ENCODE data around the gene FKBP5.
"Not testable (repeated sequence)": the region's sequence is repeated elsewhere in the genome, so short reads cannot be mapped to it uniquely, and the experiment has no call there.

FKBP5 gene

GRCh38 chr6:35723587-35723986, 34.9 kb upstream of the FKBP5 start:
- FAIRE-seq, result no peak

GRCh38 chr6:35722121-35722761, 33.5 kb upstream of the FKBP5 start:
- no peak for FAIRE-seq

- no peak for FAIRE-seq
Observed at GRCh38 chr6:35719830-35720733, 31.4 kb upstream of the FKBP5 start.

GRCh38 chr6:35719404-35719829, 30.7 kb upstream of the FKBP5 start:
- no peak for FAIRE-seq

GRCh38 chr6:35718911-35719381, 30.2 kb upstream of the FKBP5 start:
- FAIRE-seq, result no peak

GRCh38 chr6:35718375-35718736, 29.6 kb upstream of the FKBP5 start:
- no peak for FAIRE-seq

- no peak for FAIRE-seq
Observed at GRCh38 chr6:35717449-35718374, 29.0 kb upstream of the FKBP5 start.

GRCh38 chr6:35716798-35717197, 28.1 kb upstream of the FKBP5 start:
- FAIRE-seq, result no peak

- no peak for FAIRE-seq
Observed at GRCh38 chr6:35713006-35713767, 24.5 kb upstream of the FKBP5 start.

- no peak for FAIRE-seq
Observed at GRCh38 chr6:35711731-35712130, 23.0 kb upstream of the FKBP5 start.

GRCh38 chr6:35710241-35710847, 21.6 kb upstream of the FKBP5 start:
- FAIRE-seq, result no peak

GRCh38 chr6:35708585-35708984, 19.9 kb upstream of the FKBP5 start:
- FAIRE-seq, result no peak

GRCh38 chr6:35707714-35708407, 19.1 kb upstream of the FKBP5 start:
- no peak for FAIRE-seq

GRCh38 chr6:35706468-35706867, 17.8 kb upstream of the FKBP5 start:
- no peak for FAIRE-seq

- no peak for FAIRE-seq
Observed at GRCh38 chr6:35703554-35703953, 14.8 kb upstream of the FKBP5 start.

GRCh38 chr6:35698858-35699257, 10.1 kb upstream of the FKBP5 start:
- no peak for FAIRE-seq

GRCh38 chr6:35698430-35698829, 9.7 kb upstream of the FKBP5 start:
- FAIRE-seq, result not testable (repeated sequence)

GRCh38 chr6:35694462-35694861, 5.7 kb upstream of the FKBP5 start:
- no peak for FAIRE-seq

GRCh38 chr6:35691027-35691824, 2.5 kb upstream of the FKBP5 start:
- FAIRE-seq, result no peak

- no peak for FAIRE-seq
Observed at GRCh38 chr6:35690484-35690883, 1.8 kb upstream of the FKBP5 start.
